Fibroblast of skin of right biceps (primary cell): ENCODE data around the gene OR56A3.
"Not testable (repeated sequence)": the region's sequence is repeated elsewhere in the genome, so short reads cannot be mapped to it uniquely, and the experiment has no call there.

Experiments used
- DNase-seq: peaks from one replicate; pipeline ENCODE4 v3.0.0-alpha.2; 2013

The OR56A3 gene

GRCh38 chr11:5941951-5942350, at the start of gene OR56A3:
Gene OR56A3 (plus strand): TSS chr11:5942251. CDS start chr11:5947347, 5,096 bp downstream.
- DNase-seq = no peak

- no peak for DNase-seq
Observed at GRCh38 chr11:5892908-5893307, 49.1 kb upstream of the OR56A3 start, which contains the start of gene OR52E5. Gene OR52E5 (plus strand): TSS chr11:5893208. CDS start chr11:5900777, 7,569 bp downstream.

- DNase-seq = no peak
Observed at GRCh38 chr11:5899534-5899933, 42.5 kb upstream of the OR56A3 start.

GRCh38 chr11:5910540-5910939, 31.5 kb upstream of the OR56A3 start:
- no peak for DNase-seq

GRCh38 chr11:5922749-5923426, 19.2 kb upstream of the OR56A3 start:
- DNase-seq = no peak

- DNase-seq = no peak
Observed at GRCh38 chr11:5923427-5923776, 18.6 kb upstream of the OR56A3 start.

- no peak for DNase-seq
Observed at GRCh38 chr11:5923794-5924193, 18.3 kb upstream of the OR56A3 start.

GRCh38 chr11:5928271-5928670, 13.8 kb upstream of the OR56A3 start:
- DNase-seq = no peak

GRCh38 chr11:5928811-5929210, 13.2 kb upstream of the OR56A3 start:
- DNase-seq = no peak

GRCh38 chr11:5929571-5930368, 12.3 kb upstream of the OR56A3 start:
- DNase-seq = no peak

- DNase-seq = no peak
Observed at GRCh38 chr11:5930614-5931013, 11.4 kb upstream of the OR56A3 start.

- no peak for DNase-seq
Observed at GRCh38 chr11:5931061-5931460, 11.0 kb upstream of the OR56A3 start.

GRCh38 chr11:5932671-5933070, 9.4 kb upstream of the OR56A3 start:
- DNase-seq = no peak

- no peak for DNase-seq
Observed at GRCh38 chr11:5933116-5933515, 8.9 kb upstream of the OR56A3 start.

GRCh38 chr11:5937868-5938602, 4.0 kb upstream of the OR56A3 start:
- no peak for DNase-seq

- no peak for DNase-seq
Observed at GRCh38 chr11:5938603-5938965, 3.5 kb upstream of the OR56A3 start.

- no peak for DNase-seq
Observed at GRCh38 chr11:5940748-5941147, 1.3 kb upstream of the OR56A3 start.

- no peak for DNase-seq
Observed at GRCh38 chr11:5955586-5955985, 13.5 kb downstream of the OR56A3 start.

GRCh38 chr11:5960704-5961320, 18.8 kb downstream of the OR56A3 start:
- DNase-seq = not testable (repeated sequence)

- DNase-seq = no peak
Observed at GRCh38 chr11:5966958-5967357, 24.9 kb downstream of the OR56A3 start.

GRCh38 chr11:5967708-5968107, 25.7 kb downstream of the OR56A3 start:
- DNase-seq = no peak

- no peak for DNase-seq
Observed at GRCh38 chr11:5968394-5968793, 26.3 kb downstream of the OR56A3 start, which contains the start of gene OR56A5. Gene OR56A5 (minus strand): TSS chr11:5968494. CDS start chr11:5968494, 0 bp downstream.

- no peak for DNase-seq
Observed at GRCh38 chr11:5973530-5973929, 31.5 kb downstream of the OR56A3 start.
